NCI-H69 (cell line): ENCODE data around the gene TTYH3.

ENCODE experiments used
- DNase-seq: peaks from one replicate; lab custom pipeline; 2025; lab: John Stamatoyannopoulos, UW

Gene TTYH3

GRCh38 chr7:2635148-2635668 lies 3.4 kb downstream of the TTYH3 start:
- no peak for DNase-seq

GRCh38 chr7:2635810-2636701 lies 4.3 kb downstream of the TTYH3 start:
- no peak for DNase-seq

- no peak for DNase-seq
Measured at GRCh38 chr7:2637066-2637471, 5.3 kb downstream of the TTYH3 start.

GRCh38 chr7:2637505-2638223 lies 5.9 kb downstream of the TTYH3 start:
- DNase-seq: no peak

GRCh38 chr7:2638224-2638991 lies 6.6 kb downstream of the TTYH3 start:
- DNase-seq: no peak

GRCh38 chr7:2639181-2639681 lies 7.4 kb downstream of the TTYH3 start:
- no peak for DNase-seq

GRCh38 chr7:2639695-2640481 lies 8.1 kb downstream of the TTYH3 start:
- no peak for DNase-seq

- DNase-seq: no peak
Measured at GRCh38 chr7:2640482-2640830, 8.7 kb downstream of the TTYH3 start.

- no peak for DNase-seq
Measured at GRCh38 chr7:2640846-2641316, 9.1 kb downstream of the TTYH3 start.

GRCh38 chr7:2641406-2642393 lies 9.9 kb downstream of the TTYH3 start:
- DNase-seq: no peak

GRCh38 chr7:2643386-2644219 lies 11.8 kb downstream of the TTYH3 start:
- DNase-seq: no peak

GRCh38 chr7:2644220-2644561 lies 12.4 kb downstream of the TTYH3 start:
- DNase-seq: no peak

- DNase-seq: no peak
Measured at GRCh38 chr7:2644562-2645273, 12.9 kb downstream of the TTYH3 start.

- DNase-seq: no peak
Measured at GRCh38 chr7:2645274-2645868, 13.6 kb downstream of the TTYH3 start.

GRCh38 chr7:2646336-2646679 lies 14.5 kb downstream of the TTYH3 start:
- DNase-seq: no peak

GRCh38 chr7:2646680-2647571 lies 15.1 kb downstream of the TTYH3 start:
- no peak for DNase-seq

- DNase-seq: no peak
Measured at GRCh38 chr7:2647594-2648172, 15.9 kb downstream of the TTYH3 start.
